HG03060 (cell line): ENCODE measurements around the gene CLEC16A.

ENCODE experiments used
- ATAC-seq: cut with Tn5 transposase; IDR thresholded peaks from one replicate; pipeline ENCODE4 v1.9.1; 2021; ENCODE audit warnings: low read depth, moderate number of reproducible peaks; ENCODE audit not compliant: unreplicated experiment

Gene CLEC16A

DNA sequence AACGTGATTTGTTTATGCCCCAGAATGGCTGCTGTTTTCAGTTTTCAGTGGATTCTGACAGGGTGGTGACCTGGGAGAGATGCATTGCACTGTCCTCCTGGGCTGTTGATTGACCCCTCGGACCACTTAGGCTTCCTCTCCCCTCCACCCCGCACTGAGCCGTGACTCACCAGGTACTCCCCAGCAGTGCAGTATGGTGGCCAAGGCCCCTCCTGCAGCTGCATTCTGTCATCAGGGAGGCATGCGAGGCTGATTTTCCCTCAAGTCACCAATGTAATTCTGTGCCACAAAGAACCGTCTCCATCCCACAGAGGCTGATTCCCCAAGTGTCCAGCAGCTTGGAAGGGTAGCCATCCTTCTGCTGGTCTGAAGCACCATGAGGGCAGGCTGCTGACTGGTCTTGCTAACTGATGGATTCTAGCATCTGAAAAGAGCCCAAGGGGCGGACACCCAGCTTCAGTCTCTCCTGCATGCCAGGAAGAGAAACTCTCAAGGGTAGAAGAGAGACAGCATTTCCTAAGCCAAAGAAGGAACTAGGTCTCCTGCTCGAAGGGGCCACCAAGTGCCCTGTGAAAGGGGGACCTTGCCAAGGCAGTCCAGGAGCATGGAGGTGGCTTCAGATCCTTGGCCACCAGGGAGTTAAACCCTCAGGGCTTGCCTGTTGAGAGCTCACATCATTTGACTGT is 163.6 kb downstream of the CLEC16A start:
- no peak for ATAC-seq

GRCh38 chr16:11108466-11108805 is 164.1 kb downstream of the CLEC16A start:
- ATAC-seq: no peak

GRCh38 chr16:11109566-11109965 is 165.2 kb downstream of the CLEC16A start:
- ATAC-seq: no peak

- ATAC-seq: no peak
These were observed 166.8 kb downstream of the CLEC16A start for GRCh38 chr16:11111150-11111549.

DNA sequence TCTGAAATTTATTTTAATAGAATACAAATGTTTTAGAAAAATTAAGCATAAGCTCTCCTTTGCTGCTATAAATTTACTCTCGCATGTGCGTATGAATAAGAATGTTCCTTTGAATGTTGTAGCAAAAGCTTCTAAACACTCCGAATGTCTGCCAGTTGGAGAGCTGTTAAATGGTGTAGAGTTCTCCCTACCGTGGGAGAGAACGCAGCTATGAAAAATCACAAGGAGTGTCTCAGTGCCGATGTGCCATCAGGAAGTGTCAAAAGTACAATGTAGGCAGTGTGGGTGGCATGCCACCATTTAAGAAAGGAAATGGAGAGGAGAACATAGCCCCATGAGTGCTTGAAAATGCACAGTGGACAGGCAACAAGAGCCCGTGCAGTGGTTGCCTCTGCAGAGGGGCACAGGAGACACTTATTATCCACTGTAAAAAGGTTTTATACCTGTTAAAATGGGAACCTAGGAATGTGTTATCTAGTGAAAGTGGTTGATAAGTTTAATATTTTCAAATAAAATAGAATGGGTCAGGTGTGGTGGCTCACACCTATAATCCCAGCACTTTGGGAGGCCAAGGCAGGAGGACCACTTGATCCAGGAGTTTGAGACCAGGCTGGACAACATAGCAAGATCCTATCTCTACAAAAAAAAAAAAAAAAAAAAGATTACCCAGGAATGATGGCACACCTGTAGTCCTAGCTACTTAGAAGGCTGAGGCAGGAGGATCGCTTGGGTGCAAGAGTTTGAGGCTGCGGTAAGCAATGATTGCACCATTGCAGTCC is 167.7 kb downstream of the CLEC16A start:
- ATAC-seq: no peak

GRCh38 chr16:11112723-11113348 is 168.5 kb downstream of the CLEC16A start:
- ATAC-seq: no peak

DNA sequence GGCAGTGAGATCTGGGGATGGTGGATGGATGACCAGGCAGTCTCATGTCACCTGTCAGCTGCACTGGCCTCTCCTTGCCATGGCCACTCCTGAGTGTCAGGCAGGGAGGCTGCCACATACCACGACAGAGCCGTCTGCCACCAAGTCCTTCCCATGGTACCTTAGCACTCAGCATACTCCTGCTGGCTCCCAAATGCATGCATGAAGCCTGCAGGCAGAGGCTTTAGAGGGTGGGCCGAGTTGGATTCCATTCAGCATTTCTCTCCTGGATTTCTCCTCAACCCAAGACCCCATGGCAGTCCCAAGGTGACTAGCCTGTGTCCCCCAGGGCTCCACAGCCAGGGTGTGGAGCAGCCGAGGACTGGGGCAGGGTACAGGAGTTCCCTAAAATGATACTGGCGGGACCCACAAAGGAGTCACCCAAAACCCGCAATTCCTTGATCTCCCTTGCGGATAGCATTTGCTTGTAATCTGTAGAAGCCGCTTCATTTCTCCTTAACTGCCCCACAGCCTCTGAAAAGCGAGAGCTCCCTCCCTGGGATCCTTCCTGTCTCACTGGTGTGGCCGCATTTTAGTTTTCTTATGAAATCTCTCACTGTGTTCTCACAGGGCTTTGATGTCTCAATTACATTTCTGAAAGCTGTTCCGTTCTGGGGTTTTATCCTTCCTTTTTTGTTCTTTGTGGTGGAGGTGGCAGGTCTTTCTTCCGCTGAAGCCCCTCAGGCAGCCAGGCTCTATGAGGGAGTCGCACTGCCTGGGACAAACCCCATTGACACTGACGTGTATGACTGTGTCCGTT is 170.2 kb downstream of the CLEC16A start:
- no peak for ATAC-seq

- no peak for ATAC-seq
These were observed 173.3 kb downstream of the CLEC16A start for GRCh38 chr16:11117576-11118211.

DNA sequence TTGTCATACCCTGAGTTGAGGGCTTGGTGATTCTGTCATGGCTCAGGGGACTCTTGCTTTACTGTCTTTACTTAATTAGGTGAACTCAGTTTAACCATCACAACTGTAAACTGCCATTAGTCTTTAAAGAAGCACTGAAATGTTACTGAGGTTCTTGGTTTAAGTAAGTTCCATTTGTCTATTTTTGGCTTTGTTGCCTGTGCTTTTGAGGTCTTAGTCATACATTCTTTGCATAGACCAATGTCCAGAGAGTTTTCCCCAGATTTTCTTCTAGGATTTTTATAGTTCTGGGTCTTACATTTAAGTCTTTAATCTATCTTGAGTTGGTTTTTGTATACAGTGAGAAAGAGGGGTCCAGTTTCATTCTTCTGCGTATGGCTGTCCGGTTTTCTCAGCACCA is 174.1 kb downstream of the CLEC16A start:
- no peak for ATAC-seq

DNA sequence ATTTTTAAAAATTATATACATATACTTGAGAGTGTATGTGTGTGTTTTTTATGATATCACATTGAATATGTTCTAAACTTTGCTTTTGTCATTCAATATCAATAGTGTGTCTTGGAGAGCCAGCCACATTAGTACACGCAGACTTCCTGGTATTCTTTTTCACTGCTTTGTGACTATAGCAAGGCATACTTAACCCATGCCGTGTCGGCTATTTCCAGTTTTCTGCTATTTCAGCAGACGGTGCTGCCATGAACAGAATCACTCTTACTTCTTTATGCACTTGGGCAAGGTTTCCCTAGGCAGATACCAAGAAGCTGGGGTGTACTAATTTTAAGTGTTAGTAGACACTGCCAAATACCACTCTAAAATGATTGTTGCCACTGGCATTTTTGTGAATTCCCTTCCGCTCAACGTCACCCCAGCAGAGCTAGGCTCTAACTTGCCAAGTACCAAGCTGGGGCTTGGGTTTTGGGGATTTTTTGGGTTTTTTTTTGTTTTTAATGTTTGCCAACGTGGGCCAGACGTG is 176.8 kb downstream of the CLEC16A start:
- no peak for ATAC-seq

- no peak for ATAC-seq
These were observed 177.7 kb downstream of the CLEC16A start for GRCh38 chr16:11121914-11122692.

DNA sequence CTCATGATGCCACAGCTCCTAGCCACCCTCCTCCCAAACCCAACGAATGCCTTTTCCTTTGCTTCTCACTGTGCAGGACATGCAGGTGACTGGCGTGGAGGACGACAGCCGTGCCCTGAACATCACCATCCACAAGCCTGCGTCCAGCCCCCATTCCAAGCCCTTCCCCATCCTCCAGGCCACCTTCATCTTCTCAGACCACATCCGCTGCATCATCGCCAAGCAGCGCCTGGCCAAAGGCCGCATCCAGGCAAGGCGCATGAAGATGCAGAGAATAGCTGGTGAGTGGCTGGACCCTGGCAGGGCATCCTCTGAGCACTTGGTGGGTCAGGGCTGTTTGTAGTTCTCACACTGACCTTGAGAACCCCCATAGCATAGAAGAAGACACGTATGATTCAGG is 179.3 kb downstream of the CLEC16A start:
- ATAC-seq: no peak

GRCh38 chr16:11125936-11126335 is 181.6 kb downstream of the CLEC16A start:
- ATAC-seq: no peak

DNA sequence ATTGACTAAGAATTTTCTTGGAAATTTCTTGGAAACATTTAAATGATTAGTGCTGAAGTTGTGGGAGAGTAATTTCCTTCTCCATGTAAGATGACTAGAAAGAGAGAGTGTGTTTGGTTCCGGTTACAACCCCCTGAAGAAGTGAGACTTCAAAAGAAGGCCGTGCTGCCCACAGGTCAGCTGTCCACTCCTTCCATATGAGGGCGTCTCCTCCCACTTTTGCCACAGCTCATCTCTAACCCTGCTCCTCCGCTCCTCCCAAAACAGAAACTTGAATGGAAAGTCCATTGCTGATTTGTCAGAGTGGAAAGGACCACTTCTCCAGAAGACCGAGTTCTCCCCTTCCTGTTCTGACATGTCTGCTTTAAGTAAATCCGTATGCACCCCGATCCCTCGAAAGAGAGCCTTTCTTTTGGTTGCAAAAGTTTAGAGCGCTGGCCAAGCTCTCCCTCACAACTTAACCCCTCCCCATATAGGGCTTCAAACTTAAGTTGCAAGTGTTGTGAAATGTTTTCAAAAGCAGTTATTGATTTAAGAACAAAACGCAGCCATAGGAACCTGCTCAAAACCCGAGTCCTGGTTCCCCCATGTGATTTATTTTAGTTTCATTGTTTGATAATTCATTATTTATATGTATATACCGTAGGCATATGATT is 182.2 kb downstream of the CLEC16A start:
- no peak for ATAC-seq

DNA sequence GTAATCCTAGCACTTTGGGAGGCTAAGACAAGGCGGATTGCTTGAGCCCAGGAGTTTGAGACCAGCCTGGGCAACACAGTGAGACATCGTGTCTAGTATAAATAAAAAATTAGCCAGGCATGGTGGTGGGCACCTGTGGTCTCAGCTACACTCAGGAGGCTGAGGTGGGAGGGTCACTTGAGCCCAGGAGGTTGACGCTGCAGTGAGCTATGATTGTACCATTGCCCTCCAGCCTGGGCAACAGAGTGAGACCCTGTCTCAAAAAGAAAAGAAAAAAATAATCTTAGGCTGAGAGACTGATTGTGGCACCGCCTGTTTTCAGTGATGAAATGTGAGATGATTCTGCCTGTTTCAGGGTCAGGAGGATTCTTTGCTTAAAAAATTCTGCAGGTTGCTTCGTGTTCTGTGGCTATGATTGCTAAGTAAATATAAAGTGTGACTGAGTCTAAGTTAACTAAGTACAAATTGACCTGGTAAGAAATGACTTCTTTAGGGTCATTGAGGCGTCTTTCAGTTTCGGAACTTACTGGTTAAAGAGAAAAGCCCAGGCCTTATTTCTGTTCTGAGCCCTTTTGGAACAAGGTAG is 183.3 kb downstream of the CLEC16A start:
- ATAC-seq: no peak

DNA sequence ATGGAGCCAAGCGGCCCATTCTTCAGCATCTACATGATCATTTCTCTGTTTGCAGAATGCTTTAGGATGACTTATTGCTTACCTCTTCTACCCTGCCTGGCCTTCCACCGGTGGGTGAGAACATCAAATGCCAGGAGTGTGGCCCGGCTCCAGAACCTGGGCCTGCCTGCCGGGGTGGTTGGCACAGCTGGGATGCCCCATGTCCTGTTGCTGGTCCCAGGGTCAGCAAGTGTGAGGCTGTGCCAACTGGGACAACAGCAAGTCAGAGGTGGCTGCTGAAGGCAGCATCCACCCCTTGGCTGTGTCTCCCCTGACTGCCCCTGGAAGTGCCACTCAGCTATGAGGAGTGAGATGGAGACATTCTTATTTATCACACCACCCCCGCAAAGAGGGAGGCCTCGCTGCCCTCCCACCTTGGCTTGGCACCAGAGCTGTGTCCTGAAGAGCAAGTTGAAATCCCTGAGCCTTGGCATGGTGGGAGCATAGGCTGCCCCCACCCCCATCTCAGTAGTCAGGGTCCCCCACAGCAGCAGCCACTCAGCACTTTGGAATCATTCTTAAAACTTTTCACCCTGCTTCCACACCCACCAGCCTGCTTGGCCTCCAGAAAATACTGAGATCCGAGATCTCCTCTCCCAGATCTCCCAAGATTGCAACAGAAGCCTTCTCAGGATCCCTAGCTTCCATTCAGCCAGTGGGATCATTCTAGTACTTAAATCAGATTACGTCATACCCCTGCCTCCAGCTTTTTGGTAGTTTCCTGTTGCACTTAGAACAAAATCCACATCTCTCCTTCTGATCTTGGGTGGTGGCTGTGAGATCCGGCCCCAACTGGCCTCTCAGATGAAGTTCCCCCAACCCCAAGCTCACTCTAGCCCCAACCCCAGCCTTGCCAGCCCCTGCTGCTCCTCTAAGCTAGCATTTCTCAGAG is 184.1 kb downstream of the CLEC16A start:
- no peak for ATAC-seq

DNA sequence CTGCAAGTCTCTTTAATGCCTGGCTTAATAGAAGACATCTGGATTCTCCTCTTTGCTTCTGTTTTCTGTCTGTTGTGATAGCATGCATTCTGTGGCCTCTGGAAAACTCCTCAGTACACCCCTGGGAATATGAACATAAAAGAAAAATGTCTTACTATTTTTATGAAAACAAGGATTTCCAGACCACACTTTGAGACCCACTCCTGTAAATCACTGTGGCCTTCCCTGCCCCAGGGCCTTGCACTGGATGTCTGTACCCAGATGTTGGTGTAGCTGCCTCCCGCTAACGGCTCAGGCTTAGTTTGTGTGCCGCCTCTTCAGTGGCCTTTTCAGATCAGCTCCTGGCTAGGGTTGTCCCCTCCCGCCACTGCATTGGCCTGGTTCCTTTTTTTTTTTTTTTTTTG is 185.0 kb downstream of the CLEC16A start:
- no peak for ATAC-seq
